Measurements from ENCODE around the gene OR8I2. TPM values are rescaled to one million over a fixed set of nuclear protein-coding genes. Genes with fewer than 3 reads are reported as not detected.

The OR8I2 gene
- total and polyA plus RNA-seq, 4 donors: not detected

GRCh38 chr11:56048480-56048879, 44.6 kb upstream of the OR8I2 start:
- DNase-seq (ENCODE audit: low spot score): no peak
- Histone ChIP-seq H3K4me3 (ENCODE audit: low read depth in 1 of 3, low read length in 3 of 3) (no peak overlapping the region), H3K9me3 (ENCODE audit: control insufficient read depth in 4 of 4, low read length in 3 of 4) (no peaks in the 10 kb centered on the region), H3K27ac (ENCODE audit: low read depth in 1 of 2, low read length in 2 of 2) (no peak overlapping the region), H3K27me3 (ENCODE audit: control insufficient read depth in 4 of 4, insufficient read depth in 4 of 4, low read length in 3 of 4) (no peaks in the 10 kb centered on the region), H3K9ac (ENCODE audit: low read depth in 1 of 2, low read length in 2 of 2) (no peak overlapping the region), H3K36me3 (ENCODE audit: control insufficient read depth in 4 of 4, insufficient read depth in 3 of 4, low read depth in 1 of 4, low read length in 3 of 4) (no peaks in the 10 kb centered on the region), H3K4me1 (ENCODE audit: control insufficient read depth in 4 of 4, insufficient read depth in 4 of 4, low read length in 3 of 4) (no peaks in the 10 kb centered on the region)
- TF ChIP-seq SP1 (IDR thresholded peaks at IDR 0.05): no peak
- TF ChIP-seq REST (IDR thresholded peaks at IDR 0.05): no peak
- no peak for TF ChIP-seq TAF1 (conservative IDR thresholded peaks at IDR 0.05)
- TF ChIP-seq, protein P1, sequence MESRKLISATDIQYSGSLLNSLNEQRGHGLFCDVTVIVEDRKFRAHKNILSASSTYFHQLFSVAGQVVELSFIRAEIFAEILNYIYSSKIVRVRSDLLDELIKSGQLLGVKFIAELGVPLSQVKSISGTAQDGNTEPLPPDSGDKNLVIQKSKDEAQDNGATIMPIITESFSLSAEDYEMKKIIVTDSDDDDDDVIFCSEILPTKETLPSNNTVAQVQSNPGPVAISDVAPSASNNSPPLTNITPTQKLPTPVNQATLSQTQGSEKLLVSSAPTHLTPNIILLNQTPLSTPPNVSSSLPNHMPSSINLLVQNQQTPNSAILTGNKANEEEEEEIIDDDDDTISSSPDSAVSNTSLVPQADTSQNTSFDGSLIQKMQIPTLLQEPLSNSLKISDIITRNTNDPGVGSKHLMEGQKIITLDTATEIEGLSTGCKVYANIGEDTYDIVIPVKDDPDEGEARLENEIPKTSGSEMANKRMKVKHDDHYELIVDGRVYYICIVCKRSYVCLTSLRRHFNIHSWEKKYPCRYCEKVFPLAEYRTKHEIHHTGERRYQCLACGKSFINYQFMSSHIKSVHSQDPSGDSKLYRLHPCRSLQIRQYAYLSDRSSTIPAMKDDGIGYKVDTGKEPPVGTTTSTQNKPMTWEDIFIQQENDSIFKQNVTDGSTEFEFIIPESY (IDR thresholded peaks at IDR 0.05): no peak
- TF ChIP-seq GABPA (IDR thresholded peaks at IDR 0.05 in 1 of 2, conservative IDR thresholded peaks at IDR 0.05 in 1 of 2): no peak
- TF ChIP-seq NR2F2 (IDR thresholded peaks at IDR 0.05): no peak
- no peak for TF ChIP-seq FOXA2 (IDR thresholded peaks at IDR 0.05)
- no peak for TF ChIP-seq CTCF (IDR thresholded peaks at IDR 0.05; ENCODE audit: low read depth, low read length, missing input control)
- no peak for TF ChIP-seq RXRA (IDR thresholded peaks at IDR 0.05)
- TF ChIP-seq HNF4A (conservative IDR thresholded peaks at IDR 0.05): no peak
- TF ChIP-seq YY1 (IDR thresholded peaks at IDR 0.05): no peak
- no peak for TF ChIP-seq EGR1 (IDR thresholded peaks at IDR 0.05; ENCODE audit: low read depth in 2 of 2)
- TF ChIP-seq, protein P2, sequence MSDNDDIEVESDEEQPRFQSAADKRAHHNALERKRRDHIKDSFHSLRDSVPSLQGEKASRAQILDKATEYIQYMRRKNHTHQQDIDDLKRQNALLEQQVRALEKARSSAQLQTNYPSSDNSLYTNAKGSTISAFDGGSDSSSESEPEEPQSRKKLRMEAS (IDR thresholded peaks at IDR 0.05): no peak
- no peak for TF ChIP-seq ATF3 (IDR thresholded peaks at IDR 0.05)
- 70% methylated on average over 4 of the region's 4 CpGs for WGBS

GRCh38 chr11:56049487-56049886, 43.6 kb upstream of the OR8I2 start:
- Histone ChIP-seq H3K9me3 (ENCODE audit: control insufficient read depth in 4 of 4, low read length in 3 of 4) (no peaks in the 10 kb centered on the region), H3K27me3 (ENCODE audit: control insufficient read depth in 4 of 4, insufficient read depth in 4 of 4, low read length in 3 of 4) (no peaks in the 10 kb centered on the region), H3K4me1 (ENCODE audit: control insufficient read depth in 4 of 4, insufficient read depth in 4 of 4, low read length in 3 of 4) (no peaks in the 10 kb centered on the region), H3K36me3 (ENCODE audit: control insufficient read depth in 4 of 4, insufficient read depth in 3 of 4, low read depth in 1 of 4, low read length in 3 of 4) (no peaks in the 10 kb centered on the region), H3K4me3 (ENCODE audit: low read depth in 1 of 3, low read length in 3 of 3) (no peak overlapping the region), H3K9ac (ENCODE audit: low read depth in 1 of 2, low read length in 2 of 2) (no peak overlapping the region), H3K27ac (ENCODE audit: low read depth in 1 of 2, low read length in 2 of 2) (no peak overlapping the region)
- no peak for DNase-seq (ENCODE audit: low spot score)
- WGBS: 71% methylated on average over 2 of the region's 2 CpGs
- TF ChIP-seq FOXA1 (IDR thresholded peaks at IDR 0.05) (no peak), TAF1 (conservative IDR thresholded peaks at IDR 0.05) (no peak), NR2F2 (IDR thresholded peaks at IDR 0.05) (no peak), EGR1 (IDR thresholded peaks at IDR 0.05; ENCODE audit: low read depth in 2 of 2) (no peak), ATF3 (IDR thresholded peaks at IDR 0.05) (no peak), RAD21 (IDR thresholded peaks at IDR 0.05) (no peak), HNF4G (IDR thresholded peaks at IDR 0.05) (no peak), SP1 (IDR thresholded peaks at IDR 0.05) (no peak), FOXA2 (IDR thresholded peaks at IDR 0.05) (no peak), GABPA (IDR thresholded peaks at IDR 0.05 in 1 of 2, conservative IDR thresholded peaks at IDR 0.05 in 1 of 2) (no peak), REST (IDR thresholded peaks at IDR 0.05) (no peak)
- TF ChIP-seq, protein P2 (IDR thresholded peaks at IDR 0.05): no peak
- TF ChIP-seq, protein P1 (IDR thresholded peaks at IDR 0.05): no peak

All from liver (tissue), 9 donors.